HuH-7 (cell line): ENCODE results near the gene AFF2.

Experiments
- DNase-seq: peaks from one replicate; pipeline ENCODE4 v3.0.0; 2011; ENCODE audit warnings: low spot score

Gene AFF2

GRCh38 chrX:148755111-148755510 is 254.7 kb downstream of the AFF2 start:
- DNase-seq = no peak

DNA sequence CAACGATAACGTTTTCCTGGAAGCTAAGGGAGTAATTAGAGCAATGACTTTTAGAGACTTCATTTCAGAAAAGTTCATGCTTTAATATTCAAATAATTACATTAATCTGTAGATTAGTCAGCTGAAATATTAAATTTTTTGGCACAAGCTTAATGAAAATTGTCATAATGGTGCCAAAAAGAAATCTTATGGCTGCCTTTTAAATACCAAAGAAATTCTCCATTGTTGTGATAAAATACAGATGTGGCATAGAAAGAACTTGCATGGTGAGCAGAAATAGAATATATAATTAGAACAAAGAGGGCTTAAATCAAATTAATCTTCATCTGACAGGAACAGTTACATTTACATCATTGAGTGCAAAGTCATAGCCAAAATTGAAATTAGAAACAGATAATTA is 263.5 kb downstream of the AFF2 start:
- DNase-seq = no peak

DNA sequence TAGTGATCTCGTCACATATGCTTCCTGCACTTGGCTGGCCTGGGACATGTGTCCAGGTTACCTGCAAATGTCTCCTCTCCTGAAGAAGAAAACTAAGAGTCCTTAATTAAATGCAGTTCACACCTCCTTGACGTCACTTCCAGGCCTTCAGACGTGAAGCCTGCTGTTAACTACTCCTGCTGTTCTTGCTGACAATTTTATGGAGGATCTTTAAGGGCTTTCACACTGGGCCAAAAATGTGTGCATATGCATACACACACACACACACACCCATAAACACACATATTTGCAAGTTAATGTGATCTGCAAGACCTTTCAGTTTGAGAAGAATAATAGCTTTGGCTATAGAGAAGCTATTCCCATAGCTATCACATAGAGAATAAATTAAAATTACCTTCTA is 267.9 kb downstream of the AFF2 start:
- no peak for DNase-seq

DNA sequence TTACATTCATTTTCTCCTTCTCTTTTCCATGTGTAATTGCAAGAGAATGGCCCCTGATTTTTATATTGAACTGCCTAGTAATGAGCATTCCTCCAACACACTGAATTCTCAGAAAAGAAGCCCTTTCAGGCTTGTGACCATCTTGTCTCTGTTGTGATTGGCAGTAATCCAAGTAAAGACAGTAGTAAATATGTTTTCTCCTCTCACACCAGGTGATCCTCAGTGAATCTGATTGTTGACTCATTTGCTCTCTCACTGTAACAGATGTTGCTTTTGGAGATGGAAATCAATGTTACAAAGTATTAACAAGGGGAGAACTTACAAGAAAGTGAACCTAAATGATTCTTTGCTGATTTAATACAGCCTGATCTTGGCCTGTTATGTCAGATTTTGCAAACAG is 271.0 kb downstream of the AFF2 start:
- no peak for DNase-seq

DNA sequence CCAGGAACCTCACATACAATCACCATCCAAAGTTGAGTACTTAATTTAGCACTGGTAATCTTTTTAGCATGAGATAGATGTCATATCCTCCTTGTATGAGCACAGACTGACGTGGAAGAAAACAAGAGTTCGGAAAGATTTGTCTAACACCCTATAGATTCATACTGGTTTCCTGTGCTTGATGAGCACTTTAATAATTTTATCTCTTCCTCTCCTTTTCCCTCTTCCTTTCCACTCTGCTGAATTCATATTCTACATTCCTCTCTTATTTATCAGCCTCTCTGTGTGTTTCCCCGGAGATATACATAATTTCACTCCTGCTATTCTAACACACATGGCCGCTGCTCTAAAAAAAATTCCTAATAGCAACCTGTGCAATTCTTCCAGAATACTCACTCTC is 273.9 kb downstream of the AFF2 start:
- no peak for DNase-seq

DNA sequence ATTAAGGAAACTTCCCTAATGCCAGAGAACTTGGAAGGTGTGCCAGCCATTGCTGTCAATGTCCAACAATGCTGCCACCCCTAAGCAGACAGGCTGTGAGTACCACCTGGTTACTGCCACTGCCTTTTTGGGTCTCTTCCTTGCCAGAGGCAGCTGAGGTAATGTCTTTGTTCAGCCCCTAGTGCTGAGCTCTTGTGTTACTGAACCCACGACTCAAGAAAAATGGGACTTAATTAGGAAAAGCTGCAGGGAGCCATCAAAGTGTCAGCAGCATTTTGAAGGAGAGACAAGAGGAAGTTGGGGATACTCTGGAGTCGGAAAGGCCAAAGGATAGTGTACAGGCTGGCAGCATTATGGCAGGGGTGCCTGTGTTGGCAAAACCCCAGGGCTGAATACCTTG is 283.7 kb downstream of the AFF2 start:
- DNase-seq = no peak

DNA sequence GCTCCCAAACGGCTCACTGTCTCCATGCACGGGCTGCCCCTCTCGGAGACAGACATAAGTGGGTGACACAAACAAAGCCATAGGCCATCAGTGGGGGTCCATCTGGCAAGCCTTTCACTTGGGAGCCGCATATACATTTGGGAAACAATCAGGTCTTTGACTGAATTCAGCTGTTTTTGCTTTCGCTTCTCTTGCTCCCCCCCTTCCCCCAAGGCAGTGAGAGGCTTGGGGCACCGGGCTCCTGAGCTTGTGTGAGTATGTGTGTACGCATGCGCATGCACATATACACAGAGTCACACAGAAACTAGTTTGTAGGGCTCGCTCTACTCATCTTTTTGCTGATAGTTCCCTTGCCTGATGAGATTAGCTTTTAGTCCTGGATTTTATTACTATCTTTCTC is 284.4 kb downstream of the AFF2 start:
- no peak for DNase-seq

DNA sequence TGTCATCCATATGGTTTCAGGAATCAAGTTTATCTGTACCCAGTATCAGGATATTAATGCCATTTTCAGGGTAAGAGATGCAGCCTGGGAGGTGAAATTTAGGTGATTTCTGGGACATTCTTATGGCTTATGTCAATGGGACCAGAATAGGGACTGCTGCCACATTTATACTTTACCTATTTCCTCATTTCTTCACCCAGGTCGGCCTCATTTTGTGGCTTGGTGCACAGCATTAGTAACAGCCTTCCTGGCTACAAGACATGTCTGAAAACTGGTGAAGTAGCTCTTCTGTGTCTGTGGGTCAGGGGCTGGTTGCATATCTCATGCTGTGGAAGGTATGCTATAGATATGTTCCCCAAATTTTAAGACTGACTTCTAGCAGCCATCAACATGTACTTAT is 284.8 kb downstream of the AFF2 start:
- DNase-seq = no peak

- no peak for DNase-seq
These were observed 288.0 kb downstream of the AFF2 start for GRCh38 chrX:148788449-148788848.

- DNase-seq = no peak
These were observed 293.9 kb downstream of the AFF2 start for GRCh38 chrX:148794350-148794749.

DNA sequence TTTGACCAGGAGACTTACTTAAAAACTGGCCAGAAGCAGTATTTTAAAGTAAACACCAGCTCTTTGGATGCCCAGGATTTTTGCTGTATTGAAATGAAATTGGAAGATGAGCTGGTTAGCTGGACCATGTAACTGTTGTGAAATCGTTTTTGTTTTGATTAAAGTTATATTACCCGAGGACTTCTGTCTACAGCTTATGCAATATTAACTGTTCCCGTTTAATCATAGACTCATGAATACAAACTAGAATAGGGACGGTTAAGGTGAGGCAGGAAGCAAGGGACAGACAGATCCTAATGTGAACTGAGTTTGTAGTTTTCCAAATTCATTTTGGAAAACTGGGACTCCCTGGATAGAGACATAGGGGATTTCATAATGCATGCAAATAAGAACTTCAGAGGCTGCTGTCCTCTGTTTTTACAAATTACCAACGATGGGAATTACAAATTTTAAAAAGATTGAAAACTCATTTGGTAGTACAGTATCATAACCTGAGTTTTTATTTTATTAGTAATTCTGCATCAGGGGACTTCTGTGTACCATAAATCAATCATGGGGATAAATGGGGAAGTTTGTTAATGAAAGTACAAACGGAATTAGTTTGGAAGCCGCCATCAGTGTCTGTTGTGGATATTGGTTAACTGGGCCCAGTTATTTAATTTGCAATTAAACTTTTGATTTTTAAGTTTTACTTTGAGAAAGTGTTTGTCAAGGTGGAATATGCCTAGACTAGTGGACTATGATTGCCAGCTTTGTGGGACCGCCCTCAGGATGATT is 304.4 kb downstream of the AFF2 start:
- no peak for DNase-seq

DNA sequence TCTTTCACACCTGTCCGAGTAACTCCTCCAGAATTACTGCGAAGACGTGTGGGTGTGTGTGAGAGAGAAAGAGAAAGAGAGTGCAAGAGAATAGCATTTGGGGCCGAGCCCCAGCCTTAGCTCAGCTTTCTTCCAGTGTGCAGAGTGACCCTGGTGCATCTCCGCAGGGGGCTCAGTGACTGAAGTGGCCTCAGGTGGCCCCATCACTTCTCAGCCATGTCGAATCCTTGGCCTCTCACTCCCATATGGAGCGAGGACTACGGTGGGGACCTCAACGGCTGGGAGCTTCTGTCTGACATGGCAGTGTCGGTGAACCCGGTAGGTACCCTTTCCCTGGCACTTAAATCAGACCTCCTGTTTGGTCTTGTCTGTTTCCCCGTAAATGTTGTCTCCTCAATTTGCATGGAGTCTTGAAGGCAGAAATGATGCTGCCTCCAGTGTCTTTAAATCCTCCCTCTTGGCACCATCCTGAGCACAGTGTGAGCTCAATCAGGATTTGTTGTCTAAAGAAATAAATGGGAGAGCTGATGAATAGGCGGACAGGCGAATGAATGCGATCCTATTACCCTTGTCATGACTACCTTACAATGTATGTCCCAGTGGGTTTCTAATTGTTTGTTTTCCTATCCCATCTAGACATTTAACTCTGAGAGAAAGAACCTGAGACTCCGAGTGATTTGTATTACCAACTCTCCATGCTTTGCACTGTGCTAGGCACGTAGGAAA is 305.9 kb downstream of the AFF2 start:
- DNase-seq = no peak

DNA sequence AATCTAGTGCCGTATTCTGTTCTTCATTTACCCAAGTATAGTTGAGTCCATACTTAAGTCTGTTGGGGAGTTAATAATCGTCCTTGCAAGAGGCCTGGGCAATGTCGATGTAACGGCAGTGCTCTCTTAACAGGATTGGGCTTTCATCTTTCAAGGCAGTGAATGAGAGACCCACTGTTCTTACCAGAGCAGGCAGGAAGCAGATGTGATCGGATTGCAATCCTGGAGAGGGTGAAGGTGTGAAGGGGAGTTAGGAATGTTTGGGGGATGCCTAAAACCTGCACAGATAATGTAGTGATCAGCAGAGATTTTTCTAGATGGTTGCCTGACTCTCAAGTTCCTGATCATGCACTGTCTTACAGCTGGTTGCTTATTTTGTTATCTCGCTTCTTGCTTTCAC is 308.4 kb downstream of the AFF2 start:
- no peak for DNase-seq

DNA sequence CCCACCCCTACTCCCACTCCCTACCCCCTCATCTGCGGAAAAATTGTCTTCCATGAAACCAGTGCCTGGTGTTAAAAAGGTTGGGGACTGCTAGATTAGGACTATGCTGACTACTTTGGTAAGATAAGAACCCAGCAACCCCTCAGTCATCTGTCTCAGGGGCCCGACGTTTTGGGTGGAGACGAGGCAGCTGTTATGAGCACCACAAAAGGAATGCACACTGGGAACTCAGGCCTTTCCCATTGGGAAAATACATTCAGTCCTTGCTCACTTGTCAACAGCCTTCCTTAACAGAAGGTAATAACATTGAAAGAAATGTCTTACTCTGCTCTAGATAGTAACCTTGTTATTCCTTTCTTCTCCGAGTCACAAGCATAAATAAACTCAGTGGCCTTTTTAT is 310.8 kb downstream of the AFF2 start:
- DNase-seq = no peak

DNA sequence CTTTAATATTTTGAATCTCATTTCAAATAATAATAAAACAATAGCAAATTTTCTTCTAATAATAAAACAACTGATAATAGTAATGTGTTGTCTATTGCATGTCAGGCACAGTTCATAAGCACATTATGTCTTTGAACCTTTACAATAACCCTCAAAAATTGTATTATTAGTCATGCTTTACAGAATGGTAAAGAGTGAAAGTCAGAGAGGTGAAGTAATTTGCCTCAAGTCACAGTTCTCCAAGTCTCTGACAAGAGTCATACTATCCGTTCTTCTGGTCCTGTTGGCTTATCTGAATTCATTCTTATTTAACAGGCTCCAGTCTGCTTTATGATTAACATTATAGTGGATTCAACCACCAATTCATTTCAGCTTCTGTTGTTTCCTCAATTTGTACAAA is 313.0 kb downstream of the AFF2 start:
- DNase-seq = no peak

DNA sequence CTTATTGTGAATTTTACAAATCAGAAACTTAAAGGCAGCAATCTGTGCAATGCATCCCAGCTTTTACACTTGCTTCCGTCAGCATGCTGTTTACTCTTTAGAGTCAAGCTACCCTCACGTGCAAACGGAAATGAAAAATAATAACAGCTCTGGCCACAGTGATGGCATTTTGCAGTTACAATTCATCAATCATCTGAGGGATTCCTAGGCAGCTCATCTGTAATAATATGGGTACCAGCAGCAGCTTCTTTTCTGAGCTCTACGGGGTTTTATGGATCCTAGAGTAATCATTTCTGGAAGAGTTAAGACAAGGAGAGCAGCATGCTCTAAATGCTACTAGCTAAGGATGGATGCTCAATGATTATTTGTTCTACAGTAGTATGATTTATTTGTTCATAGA is 313.6 kb downstream of the AFF2 start:
- no peak for DNase-seq

GRCh38 chrX:148815218-148815961 is 315.0 kb downstream of the AFF2 start:
- no peak for DNase-seq

DNA sequence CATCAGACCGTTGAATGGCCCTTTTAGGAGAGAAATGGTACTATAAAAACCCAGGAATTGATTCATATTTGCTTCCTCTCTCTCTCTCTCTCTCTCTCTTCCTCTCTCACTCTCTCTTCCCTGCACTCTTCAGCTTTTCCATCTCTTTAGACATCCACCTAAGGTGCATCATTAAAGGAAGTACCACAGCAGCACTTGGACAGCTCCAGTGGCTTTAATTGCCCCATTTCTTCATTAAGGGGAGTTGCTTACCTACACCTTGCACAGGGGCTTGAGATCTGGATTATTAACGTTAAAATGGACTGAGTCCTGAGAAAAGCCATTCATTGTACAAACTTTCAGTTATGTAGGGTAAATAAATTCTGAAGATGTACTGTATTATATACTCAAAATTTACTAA is 323.6 kb downstream of the AFF2 start:
- DNase-seq = no peak

DNA sequence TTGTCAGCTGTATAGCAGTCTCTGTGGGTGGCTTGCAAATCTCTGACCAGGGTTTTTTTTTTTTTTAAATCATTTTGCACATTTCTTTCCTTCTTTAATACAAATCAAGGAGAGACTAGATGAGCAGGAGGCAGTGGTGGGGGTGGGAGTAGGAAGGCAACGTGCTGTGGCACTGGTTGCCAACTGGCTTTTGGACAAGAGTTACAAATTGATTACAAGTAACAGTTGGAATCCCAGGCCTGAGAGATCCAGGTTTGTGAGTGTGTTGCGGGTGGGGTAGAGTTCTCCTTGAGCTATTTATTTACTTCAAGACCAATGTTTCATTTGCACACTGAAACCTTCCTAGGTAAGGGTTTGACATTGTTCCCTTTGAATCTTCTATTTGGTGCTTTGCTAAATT is 325.3 kb downstream of the AFF2 start:
- DNase-seq = no peak

GRCh38 chrX:148836741-148837140 is 336.3 kb downstream of the AFF2 start:
- no peak for DNase-seq

GRCh38 chrX:148850631-148851030 is 350.2 kb downstream of the AFF2 start:
- no peak for DNase-seq

- DNase-seq = no peak
These were observed 353.9 kb downstream of the AFF2 start for GRCh38 chrX:148854306-148854705.

GRCh38 chrX:148856505-148856904 is 356.1 kb downstream of the AFF2 start:
- no peak for DNase-seq
